Activated T-cell treated with anti-CD3 and anti-CD28 coated beads, Interleukin-2, amount 50 U/mL, for 24 hours (primary cell): ENCODE measurements around the gene TUBB3.
"Not testable (repeated sequence)": the region's sequence is repeated elsewhere in the genome, so short reads cannot be mapped to it uniquely, and the experiment has no call there.

ENCODE experiments used
- DNase-seq: peaks from one replicate; pipeline ENCODE4 v3.0.0-alpha.2; 2020
- H3K27ac Mint-ChIP-seq: 2 replicates; pipeline ENCODE4 v1.8.0; 2020; ENCODE audit warnings: mild to moderate bottlenecking, mixed read lengths
- H3K27me3 Mint-ChIP-seq: 2 replicates; pipeline ENCODE4 v1.8.0; 2020; ENCODE audit warnings: mixed read lengths
- H3K36me3 Mint-ChIP-seq: 2 replicates; pipeline ENCODE4 v1.8.0; 2020; ENCODE audit warnings: low read depth, mixed read lengths
- H3K4me1 Mint-ChIP-seq: 2 replicates; pipeline ENCODE4 v1.8.0; 2020; ENCODE audit warnings: low read depth, mixed read lengths
- H3K4me3 Mint-ChIP-seq: 2 replicates; pipeline ENCODE4 v1.8.0; 2020; ENCODE audit warnings: mild to moderate bottlenecking, moderate library complexity, mixed read lengths
- H3K9me3 Mint-ChIP-seq: 2 replicates; pipeline ENCODE4 v1.8.0; 2020; ENCODE audit warnings: mixed read lengths

TUBB3 gene

DNA sequence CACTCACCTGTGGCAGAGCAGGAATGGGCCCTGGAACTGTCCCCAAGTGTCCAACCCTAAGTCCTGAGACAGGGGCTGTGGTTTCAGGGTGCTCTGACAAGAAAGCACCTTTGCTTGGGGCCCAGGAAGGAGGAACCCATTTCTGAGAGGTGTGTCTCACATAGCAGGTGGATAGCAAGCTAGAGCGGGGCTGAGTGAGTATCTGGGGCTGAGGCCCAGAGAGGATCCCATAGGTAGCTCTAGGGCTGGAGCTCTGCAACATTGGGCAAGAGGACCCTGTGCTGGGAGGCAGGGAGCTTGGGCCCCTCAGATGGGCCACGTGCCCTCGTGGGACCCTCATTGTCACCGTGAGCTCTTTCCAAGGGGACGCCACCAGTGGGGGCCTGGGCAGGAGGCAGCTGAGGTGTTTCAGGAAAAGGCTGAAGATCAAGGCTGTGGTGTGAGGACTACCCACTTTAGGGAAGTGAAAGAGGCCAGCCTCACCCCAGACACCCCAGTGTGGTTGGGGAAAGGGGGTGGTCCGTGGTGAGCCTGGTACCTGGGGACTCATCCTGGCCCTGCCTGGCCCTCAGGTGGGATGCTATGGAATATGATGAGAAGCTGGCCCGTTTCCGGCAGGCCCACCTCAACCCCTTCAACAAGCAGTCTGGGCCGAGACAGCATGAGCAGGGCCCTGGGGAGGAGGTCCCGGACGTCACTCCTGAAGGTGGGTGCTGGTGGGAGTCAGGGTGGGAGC, 30.7 kb downstream of the TUBB3 start:
- no peaks in the 10 kb centered on the region for H3K9me3 Mint-ChIP-seq
- H3K27ac Mint-ChIP-seq = no peak overlapping the region
- DNase-seq = no peak
- H3K4me1 Mint-ChIP-seq = peaks cover 3% of the 10 kb centered on the region
- H3K36me3 Mint-ChIP-seq = peaks cover 31% of the 10 kb centered on the region
- no peak overlapping the region for H3K4me3 Mint-ChIP-seq
- no peaks in the 10 kb centered on the region for H3K27me3 Mint-ChIP-seq

DNA sequence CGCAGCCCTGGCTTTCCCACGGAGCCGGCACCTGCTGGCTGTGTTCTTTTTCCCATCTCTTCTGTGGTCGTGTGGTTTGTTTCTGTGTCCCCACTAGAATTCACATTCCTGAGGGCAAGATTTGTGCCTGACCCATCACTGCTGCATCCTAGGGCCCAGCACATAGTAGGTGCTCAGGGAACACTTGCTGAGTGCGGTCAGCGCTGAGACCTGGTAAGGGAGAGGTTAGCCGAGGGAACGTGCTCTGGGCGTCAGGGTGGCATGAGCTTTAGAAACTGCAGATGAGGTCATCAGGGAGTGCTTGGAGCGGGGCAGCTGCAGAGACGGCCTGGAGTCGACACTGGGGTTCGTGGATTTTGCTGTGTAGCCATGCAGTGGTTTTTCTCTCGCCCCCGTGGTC, 31.3 kb downstream of the TUBB3 start:
- Mint-ChIP-seq H3K27me3 (no peaks in the 10 kb centered on the region), H3K4me1 (peaks cover 3% of the 10 kb centered on the region), H3K4me3 (no peak overlapping the region), H3K9me3 (no peaks in the 10 kb centered on the region), H3K27ac (no peak overlapping the region), H3K36me3 (peaks cover 36% of the 10 kb centered on the region)
- no peak for DNase-seq

DNA sequence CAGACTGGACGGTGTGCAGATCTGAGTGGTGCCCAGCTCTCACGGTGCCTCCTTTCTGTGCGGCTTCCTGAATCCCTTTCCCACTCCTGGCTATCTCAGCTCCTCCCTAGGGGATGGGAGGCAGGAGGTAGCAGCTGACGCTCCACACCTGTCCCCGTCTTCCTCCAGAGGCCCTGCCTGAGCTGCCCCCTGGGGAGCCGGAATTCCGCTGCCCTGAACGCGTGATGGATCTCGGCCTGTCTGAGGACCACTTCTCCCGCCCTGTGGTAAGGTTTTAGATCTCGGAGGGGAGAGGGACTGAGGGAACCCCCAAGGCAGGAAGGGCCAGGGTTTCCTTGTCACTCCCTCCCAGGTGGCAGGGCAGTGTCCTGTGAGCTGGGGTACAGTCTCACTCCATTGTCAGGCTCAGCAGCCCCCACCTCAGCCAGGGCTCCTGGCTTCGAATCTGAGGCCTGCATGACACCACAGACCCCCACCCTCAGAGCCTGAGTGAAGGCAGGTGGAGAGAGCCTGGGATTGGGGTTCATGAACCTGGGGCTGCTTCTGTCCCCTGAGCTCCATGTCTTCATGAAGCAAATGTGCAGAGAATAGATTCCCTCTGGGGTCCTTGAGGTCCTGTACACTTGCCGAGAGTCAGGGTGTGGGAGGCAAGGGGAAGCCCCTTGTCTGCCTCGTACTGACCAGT, 32.0 kb downstream of the TUBB3 start:
- H3K27ac Mint-ChIP-seq = no peak overlapping the region
- no peak overlapping the region for H3K4me3 Mint-ChIP-seq
- peaks cover 42% of the 10 kb centered on the region for H3K36me3 Mint-ChIP-seq
- no peak for DNase-seq
- no peaks in the 10 kb centered on the region for H3K27me3 Mint-ChIP-seq
- H3K9me3 Mint-ChIP-seq = no peaks in the 10 kb centered on the region
- H3K4me1 Mint-ChIP-seq = no peaks in the 10 kb centered on the region

DNA sequence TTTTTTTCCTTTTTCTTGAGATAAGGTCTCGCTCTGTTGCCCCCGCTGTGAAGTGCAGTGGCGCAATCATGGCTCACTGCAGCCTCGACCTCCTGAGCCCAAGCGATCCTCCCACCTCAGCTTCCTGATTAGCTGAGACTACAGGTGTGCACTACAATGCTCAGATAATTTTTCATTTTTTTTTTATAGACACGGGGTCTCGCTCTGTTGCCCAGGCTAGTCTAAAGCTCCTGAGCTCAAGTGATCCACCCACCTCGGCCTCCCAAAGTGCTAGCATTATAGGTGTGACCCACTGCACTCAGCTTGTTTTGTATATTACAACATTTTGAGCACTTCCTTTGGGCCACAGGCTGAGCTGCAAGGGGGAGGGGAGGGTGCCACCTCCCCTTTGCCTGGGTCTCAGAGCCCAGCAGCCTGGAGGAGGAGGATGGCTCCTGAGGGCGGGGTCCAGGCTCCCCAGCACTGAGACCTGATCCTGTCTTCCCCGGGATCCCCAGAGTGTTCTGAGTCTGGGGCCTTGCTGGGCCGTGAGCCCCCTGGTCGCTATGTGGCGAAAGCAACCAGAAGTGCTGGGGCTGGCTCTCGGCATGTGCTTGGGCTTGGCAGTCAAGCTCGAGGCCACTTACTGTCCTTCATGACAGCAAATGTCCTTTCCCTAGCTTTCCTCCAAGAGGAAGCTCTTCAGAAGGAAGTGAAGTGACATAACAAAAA, 33.5 kb downstream of the TUBB3 start:
- Mint-ChIP-seq H3K36me3 (peaks cover 51% of the 10 kb centered on the region), H3K27ac (no peak overlapping the region), H3K4me3 (no peak overlapping the region), H3K9me3 (no peaks in the 10 kb centered on the region), H3K27me3 (no peaks in the 10 kb centered on the region), H3K4me1 (no peaks in the 10 kb centered on the region)
- DNase-seq = no peak

DNA sequence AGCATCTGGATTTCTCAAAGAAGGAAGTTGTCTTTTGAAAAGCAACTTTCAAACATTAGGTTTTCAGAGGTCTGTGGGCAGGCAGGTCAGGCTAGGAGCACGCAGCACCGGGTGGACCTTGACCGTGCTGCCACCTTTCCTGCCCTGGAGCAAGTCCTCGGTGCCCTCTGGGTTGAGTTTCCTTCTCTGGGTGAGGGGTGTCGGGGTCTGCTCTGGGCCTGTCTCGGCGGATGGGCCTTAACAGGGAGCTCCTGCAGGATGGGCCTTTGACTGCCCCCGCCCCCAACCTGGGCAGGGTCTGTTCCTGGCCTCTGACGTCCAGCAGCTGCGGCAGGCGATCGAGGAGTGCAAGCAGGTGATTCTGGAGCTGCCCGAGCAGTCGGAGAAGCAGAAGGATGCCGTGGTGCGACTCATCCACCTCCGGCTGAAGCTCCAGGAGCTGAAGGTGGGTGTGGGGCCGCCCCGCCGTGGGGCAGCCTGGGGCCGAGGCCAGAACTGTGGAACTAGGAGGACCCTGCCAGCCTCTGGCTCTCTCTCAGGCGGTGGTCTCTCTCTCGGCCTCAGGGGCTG, 34.2 kb downstream of the TUBB3 start:
- DNase-seq = no peak
- Mint-ChIP-seq H3K27me3 (no peaks in the 10 kb centered on the region), H3K4me3 (no peak overlapping the region), H3K27ac (no peak overlapping the region), H3K9me3 (no peaks in the 10 kb centered on the region), H3K4me1 (no peaks in the 10 kb centered on the region), H3K36me3 (peaks cover 54% of the 10 kb centered on the region)

DNA sequence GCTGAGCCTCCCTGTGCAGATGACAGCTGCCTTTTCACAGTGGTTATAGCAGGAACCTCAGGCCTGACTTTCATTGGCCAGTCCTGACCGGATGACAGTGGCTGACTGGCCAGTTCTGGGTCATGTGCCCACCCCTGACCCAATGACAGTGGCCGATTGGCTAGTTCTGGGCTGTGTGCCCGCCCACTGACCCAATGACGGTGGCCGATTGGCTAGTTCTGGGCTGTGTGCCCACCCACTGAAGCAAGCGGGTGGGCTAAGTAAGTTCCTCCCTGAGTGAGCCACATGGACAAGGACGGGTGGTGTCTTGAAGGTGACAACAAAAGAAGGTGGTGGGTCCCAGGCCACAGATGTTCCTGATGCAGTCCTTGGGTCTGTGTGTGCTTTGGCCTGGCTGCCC, 34.9 kb downstream of the TUBB3 start:
- Mint-ChIP-seq H3K36me3 (peaks cover 57% of the 10 kb centered on the region), H3K4me1 (no peaks in the 10 kb centered on the region), H3K27me3 (no peaks in the 10 kb centered on the region), H3K27ac (no peak overlapping the region), H3K9me3 (no peaks in the 10 kb centered on the region), H3K4me3 (no peak overlapping the region)
- peak; percentile 38 for DNase-seq

DNA sequence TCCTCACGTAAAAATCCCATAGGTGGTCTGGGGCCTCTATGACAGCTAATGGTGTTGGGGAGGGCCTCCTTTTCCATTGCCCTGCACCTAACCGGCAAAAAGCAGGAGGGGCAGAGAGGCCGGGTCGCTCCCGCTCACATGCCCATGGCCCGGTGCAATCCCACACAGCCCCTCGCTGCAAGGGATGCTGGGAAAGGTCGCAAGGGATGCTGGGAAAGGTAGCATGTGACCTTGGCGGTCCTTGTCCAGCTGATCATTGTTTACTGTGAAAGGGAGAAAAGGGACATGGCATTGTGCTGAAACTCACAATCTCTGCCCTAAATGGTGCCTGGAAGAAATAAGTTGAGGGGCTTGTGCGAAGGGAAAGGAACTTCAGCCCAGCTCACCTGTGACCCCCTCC, 35.5 kb downstream of the TUBB3 start:
- no peaks in the 10 kb centered on the region for H3K9me3 Mint-ChIP-seq
- DNase-seq = no peak
- no peaks in the 10 kb centered on the region for H3K4me1 Mint-ChIP-seq
- H3K27ac Mint-ChIP-seq = no peak overlapping the region
- H3K36me3 Mint-ChIP-seq = peaks cover 58% of the 10 kb centered on the region
- no peaks in the 10 kb centered on the region for H3K27me3 Mint-ChIP-seq
- no peak overlapping the region for H3K4me3 Mint-ChIP-seq

DNA sequence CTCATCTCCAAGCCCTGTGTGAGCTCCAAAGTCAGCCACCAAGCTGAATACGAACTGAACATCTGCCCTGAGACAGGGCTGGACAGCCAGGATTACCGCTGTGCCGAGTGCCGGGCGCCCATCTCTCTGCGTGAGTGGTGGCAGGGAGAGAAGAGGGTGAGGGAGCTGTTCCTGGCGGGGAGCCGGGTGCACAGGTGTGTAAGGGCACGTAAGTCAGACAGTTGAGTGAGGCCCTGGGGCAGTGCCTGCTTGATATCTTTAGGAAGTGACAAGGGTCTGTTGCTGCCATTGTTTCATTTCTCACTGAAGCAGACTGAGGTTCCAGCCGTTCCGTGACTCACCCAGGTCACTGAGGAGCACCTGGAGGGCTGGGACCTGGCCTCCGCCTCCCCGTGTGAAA, 37.8 kb downstream of the TUBB3 start:
- Mint-ChIP-seq H3K9me3 (no peaks in the 10 kb centered on the region), H3K27ac (no peak overlapping the region), H3K4me3 (no peak overlapping the region), H3K36me3 (peaks cover 59% of the 10 kb centered on the region), H3K4me1 (no peaks in the 10 kb centered on the region), H3K27me3 (no peaks in the 10 kb centered on the region)
- no peak for DNase-seq

DNA sequence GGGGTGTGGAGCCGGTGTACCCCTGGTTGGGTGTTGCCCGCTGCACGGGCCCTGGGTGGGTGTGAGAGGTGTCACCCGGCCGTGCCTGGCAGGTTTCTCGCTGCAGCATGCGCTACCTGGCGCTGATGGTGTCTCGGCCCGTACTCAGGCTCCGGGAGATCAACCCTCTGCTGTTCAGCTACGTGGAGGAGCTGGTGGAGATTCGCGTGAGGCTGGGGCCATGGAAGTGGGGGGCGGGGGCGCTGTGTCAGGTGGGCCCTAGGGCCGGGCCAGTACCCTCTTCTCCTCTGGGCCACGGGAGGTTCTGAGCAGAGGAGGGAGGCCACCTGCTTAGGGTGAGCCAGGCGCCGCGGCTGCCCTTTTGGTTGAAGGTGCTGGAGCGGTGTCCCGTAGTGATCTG, 38.8 kb downstream of the TUBB3 start:
- no peak overlapping the region for H3K27ac Mint-ChIP-seq

DNA sequence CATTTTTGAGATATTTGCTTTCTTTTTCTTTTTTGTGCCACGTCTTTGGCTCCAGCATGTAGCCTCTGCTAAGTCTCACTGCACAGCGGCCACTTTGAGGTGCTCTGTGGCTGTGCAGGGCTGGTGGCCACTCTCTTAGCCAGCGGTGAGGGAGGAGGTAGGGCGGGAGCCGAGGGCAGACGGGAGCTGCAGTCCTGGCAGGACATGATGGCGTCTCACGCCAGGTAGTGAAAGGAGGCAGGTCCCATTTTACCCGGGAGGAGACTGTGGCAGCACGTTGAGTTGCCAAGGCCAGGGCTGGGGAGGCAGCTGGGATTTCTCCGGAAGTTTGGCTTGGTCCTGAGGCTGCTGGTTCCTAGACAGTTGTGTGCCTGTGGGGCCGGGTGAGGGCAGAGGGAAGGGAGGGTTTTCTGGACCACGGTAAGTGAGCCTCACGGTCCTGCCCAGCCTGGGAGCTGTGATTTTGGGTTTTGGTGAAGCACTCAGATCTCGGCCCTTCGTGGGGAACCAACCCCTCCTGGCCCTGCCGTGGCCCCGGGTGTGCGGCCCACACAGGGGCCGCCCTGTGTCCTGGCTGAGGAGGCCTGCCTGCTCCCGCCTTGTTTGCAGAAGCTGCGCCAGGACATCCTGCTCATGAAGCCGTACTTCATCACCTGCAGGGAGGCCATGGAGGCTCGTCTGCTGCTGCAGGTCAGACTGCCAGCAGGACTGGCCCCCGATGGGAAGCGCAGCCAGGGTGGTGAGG, 39.8 kb downstream of the TUBB3 start:
- H3K4me1 Mint-ChIP-seq = no peaks in the 10 kb centered on the region
- no peak for DNase-seq
- no peak overlapping the region for H3K27ac Mint-ChIP-seq
- H3K36me3 Mint-ChIP-seq = peaks cover 51% of the 10 kb centered on the region
- H3K27me3 Mint-ChIP-seq = no peaks in the 10 kb centered on the region
- H3K4me3 Mint-ChIP-seq = no peak overlapping the region
- H3K9me3 Mint-ChIP-seq = no peaks in the 10 kb centered on the region

More for the DNA sequence above, 38.8 kb downstream of the TUBB3 start:
- no peaks in the 10 kb centered on the region for H3K4me1 Mint-ChIP-seq
- DNase-seq = no peak
- no peaks in the 10 kb centered on the region for H3K27me3 Mint-ChIP-seq
- no peaks in the 10 kb centered on the region for H3K9me3 Mint-ChIP-seq
- peaks cover 58% of the 10 kb centered on the region for H3K36me3 Mint-ChIP-seq
- no peak overlapping the region for H3K4me3 Mint-ChIP-seq

DNA sequence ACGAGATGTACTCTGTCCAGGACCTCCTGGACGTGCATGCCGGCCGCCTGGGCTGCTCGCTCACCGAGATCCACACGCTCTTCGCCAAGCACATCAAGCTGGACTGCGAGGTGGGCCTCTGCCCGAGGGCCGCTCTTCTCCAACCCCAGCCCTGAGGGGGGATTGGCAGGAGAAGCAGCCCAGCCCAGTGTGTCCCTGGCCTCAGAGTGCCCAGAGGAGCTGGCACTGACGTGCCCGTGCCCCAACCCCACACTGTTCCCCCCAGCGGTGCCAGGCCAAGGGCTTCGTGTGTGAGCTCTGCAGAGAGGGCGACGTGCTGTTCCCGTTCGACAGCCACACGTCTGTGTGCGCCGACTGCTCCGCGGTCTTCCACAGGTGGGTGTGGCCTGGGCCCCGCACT, 41.1 kb downstream of the TUBB3 start:
- Mint-ChIP-seq H3K4me1 (no peaks in the 10 kb centered on the region), H3K4me3 (no peak overlapping the region), H3K36me3 (peaks cover 45% of the 10 kb centered on the region), H3K27ac (no peak overlapping the region), H3K9me3 (no peaks in the 10 kb centered on the region), H3K27me3 (no peaks in the 10 kb centered on the region)
- no peak for DNase-seq

DNA sequence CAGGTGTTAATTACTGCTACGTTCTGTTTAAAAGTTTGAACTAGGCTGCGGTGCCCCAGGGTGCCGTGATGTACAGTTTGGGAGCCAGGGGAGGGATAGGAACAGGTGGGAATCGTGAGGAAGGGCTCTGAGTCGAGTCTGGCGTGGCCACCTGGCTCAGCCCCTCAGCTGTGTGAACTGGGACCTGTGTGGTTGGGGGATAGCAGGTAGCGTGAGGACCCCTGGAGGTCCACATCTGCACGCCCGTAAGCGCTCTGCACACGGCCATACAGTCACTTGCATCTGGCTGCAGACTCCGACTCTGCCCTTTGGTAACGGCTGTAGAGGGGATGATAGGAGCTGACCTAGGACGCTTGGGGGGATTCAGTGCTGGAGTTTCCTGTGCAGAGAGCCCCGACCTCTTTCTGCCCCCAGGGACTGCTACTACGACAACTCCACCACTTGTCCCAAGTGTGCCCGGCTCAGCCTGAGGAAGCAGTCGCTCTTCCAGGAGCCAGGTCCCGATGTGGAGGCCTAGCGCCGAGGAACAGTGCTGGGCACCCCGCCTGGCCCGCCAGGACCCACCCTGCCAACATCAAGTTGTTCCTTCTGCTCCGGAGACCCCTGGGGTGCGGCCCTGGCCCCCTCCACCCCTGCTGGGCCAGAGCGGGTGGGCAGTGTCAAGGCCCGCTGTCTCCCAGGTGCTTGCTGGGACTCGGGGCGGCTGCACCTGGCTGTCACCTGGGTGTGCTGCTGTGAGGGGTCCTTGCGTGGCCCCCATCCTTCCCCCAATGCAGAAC, 42.5 kb downstream of the TUBB3 start:
- no peak for DNase-seq
- H3K4me1 Mint-ChIP-seq = peaks cover 4% of the 10 kb centered on the region
- H3K36me3 Mint-ChIP-seq = peaks cover 46% of the 10 kb centered on the region
- H3K27ac Mint-ChIP-seq = no peak overlapping the region
- H3K4me3 Mint-ChIP-seq = no peak overlapping the region
- H3K27me3 Mint-ChIP-seq = no peaks in the 10 kb centered on the region
- H3K9me3 Mint-ChIP-seq = peaks cover 4% of the 10 kb centered on the region

DNA sequence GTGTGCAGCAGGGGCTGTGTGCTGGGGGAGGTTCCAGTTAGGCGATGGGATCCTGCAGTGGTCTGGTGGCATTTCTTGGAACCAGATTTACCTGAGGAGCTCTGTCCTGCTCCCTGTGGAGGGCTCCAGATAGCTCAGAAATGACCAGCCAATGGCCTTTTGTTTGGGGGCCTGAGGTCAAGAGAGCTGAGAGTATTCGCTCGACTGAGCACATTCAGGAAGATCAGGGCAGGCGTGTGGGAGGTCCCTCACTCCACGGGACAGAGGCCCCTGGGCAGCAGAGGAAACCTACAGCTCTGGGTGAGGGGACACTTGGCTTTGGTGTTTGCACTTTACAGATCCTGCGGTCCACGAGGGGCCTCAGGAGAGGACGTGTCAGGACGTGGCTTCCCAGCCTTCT, 43.6 kb downstream of the TUBB3 start:
- Mint-ChIP-seq H3K27ac (no peak overlapping the region), H3K9me3 (peaks cover 7% of the 10 kb centered on the region), H3K4me1 (peaks cover 15% of the 10 kb centered on the region), H3K4me3 (no peak overlapping the region), H3K36me3 (peaks cover 51% of the 10 kb centered on the region), H3K27me3 (no peaks in the 10 kb centered on the region)
- no peak for DNase-seq

DNA sequence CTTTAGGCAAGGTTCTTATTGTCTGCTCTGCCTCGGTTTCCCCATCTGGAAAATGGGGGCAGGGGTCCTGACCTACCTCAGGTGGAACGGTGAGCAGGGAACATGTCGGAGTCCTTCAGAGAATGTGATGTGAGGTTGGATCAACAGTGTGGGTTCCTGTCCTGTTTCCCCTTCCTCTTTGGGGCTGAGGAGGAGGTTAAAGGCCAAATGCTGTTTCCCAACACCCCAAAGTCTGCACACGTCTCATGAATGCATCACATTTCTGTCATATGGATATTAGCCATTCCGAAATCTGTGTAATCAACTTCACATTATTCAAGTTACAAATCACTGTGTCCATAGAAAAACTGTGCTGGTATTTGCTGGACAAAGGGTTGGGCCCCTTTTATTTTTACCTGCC, 44.3 kb downstream of the TUBB3 start:
- H3K36me3 Mint-ChIP-seq = peaks cover 53% of the 10 kb centered on the region
- not testable (repeated sequence) for H3K27me3 Mint-ChIP-seq, H3K9me3 Mint-ChIP-seq, DNase-seq, H3K4me3 Mint-ChIP-seq, H3K27ac Mint-ChIP-seq
- H3K4me1 Mint-ChIP-seq = peaks cover 20% of the 10 kb centered on the region
